Activated CD4-positive, alpha-beta T cell treated with anti-CD3 and anti-CD28 coated beads, Interleukin-2, amount 50 U/mL, for 48 hours (primary cell): ENCODE data around the gene PACSIN1.

Experiments
- DNase-seq, 2 experiments: peaks; one replicate each; pipeline ENCODE4 v3.0.0-alpha.2; 2020

Gene PACSIN1

GRCh38 chr6:34565722-34566137 lies 99.9 kb downstream of the PACSIN1 start:
- DNase-seq, result no peak

GRCh38 chr6:34566830-34567546 lies 101.1 kb downstream of the PACSIN1 start:
- DNase-seq, result no peak

GRCh38 chr6:34568341-34569201 lies 102.7 kb downstream of the PACSIN1 start:
- DNase-seq, result no peak

DNA sequence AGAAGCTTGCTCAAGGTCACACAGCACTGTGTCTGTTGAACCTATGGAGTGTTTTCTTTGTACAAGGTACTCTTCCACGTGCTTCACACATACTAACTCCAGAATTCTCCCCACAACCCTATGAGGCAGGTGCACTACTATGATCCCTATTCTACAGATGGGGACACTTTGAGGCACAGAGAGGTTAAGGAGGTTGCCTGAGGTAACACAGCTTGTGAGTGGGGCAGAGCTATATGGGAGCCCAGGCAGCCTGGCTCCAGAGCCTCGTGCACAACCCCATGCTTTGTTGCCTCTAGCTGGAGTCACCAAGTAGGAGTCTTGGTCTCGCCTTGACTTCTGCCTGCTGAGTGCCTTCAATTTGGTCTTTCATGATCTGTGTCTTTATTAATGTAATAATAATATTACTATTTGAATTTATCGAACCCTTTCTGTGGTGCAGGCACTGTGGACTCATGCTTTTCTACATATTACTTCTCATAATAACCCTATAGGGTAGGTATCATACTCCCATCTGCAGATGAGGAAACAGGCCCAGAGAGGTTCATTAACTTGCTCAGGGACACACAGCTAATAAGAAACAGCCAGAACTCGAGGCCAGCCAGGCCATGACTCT lies 103.6 kb downstream of the PACSIN1 start:
- DNase-seq, result no peak

DNA sequence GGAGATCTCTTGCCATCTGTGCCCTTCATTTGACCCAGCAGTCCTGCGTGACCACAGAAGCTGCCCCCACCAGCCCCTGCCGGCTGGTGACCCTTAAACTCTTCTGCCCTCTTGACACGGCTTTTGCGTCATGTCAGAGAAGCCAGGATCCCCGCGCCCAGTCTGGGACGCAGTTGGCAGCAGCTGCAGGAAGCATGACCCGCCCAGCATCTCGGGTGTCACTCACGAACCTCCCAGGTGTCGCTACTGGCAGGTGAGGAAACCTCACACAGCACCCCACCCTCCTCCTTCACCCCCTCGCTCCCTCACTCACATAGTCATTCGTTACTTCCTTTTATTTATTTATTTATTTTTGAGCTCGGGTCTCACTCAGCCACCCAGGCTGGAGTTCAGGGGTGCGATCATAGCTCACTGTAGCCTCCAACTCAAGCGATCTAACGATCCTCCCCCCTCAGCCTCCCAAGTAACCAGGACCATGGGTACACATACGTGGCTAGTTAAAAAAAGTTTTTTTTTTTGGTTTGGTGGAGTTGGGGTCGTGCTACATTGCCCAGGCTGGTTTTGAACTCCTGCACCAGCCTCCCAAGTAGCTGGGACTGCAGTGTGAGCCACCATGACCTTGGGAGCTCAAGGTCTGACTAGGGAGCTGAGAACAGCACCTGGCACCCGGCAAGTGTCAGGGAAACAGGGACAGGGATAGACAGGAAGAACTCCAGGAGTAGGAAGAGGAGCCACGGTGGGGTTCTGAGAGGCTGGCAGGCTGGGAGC lies 104.4 kb downstream of the PACSIN1 start:
- DNase-seq, result no peak

DNA sequence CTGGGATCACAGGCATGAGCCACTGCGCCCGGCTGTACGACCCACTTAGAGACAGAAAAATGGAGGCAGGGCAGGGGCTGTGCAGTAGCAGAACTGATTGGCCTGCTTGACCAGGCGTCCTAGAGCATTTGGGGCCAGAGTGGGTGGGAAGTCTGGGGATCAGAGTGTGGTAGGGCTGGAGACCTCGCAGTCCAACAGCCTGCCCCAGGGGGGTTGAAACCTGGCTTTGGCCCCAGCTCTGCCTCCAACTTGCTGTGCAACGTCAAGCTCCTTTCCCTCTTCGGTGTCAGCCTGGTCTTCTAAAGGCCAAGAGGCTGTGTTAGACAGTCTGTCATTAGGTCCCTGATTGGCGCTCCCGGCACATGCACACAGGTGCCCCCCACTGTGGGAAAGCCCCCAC lies 105.5 kb downstream of the PACSIN1 start:
- DNase-seq, result no peak

DNA sequence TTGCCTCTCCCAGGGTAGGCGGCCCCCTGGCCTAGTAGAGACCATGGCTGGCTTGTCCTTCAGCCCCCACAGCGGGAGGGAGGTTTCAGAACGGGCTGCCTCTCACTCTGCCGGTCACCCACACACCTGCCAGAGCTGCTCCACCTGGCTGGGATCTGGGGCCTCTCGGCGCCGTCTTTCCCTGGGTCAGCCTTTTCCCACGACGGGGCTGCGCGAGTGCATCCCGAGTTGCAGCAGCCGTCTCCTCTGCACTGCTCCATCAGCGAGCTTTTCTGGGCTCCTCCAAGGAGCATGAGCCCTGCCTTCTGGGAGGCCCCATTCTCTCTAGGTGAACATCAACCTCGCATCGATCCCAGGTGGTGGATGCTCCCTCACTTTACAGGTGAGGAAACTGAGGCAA lies 106.1 kb downstream of the PACSIN1 start:
- no peak for DNase-seq

- DNase-seq, result no peak
Measured at GRCh38 chr6:34572585-34572984, 106.7 kb downstream of the PACSIN1 start.

DNA sequence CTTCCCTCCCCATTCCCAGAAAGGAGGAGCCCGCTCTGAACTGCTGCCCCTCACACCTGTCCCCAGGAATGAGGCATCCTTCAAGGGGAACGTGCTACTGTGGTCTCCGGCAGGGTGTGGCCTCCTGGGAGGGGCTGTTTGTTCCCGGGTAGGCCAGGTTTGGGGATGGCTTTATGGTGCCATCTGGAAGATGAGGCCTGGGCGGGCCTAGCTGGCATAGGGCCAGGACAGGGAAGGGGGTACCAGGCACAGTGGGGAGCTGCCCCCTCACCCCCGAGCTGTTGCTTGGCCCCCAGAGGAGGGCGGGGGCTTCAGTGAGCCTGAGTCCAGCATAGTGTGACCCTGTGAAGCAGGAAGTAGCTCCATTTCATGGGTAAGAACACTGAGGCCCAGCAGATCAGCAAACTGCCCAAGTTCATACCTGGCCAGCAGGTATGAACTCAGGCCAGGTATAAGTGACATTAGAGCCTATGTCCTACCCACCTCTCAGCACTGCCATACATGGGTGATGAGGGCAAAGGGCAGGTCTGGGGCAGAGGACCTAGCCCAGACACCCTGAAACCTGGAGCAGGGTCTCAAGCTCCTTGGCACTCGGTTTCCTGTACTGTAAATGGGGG lies 107.8 kb downstream of the PACSIN1 start:
- no peak for DNase-seq

GRCh38 chr6:34574647-34575293 lies 108.9 kb downstream of the PACSIN1 start:
- DNase-seq, result no peak

GRCh38 chr6:34575326-34575725 lies 109.5 kb downstream of the PACSIN1 start:
- no peak for DNase-seq

- no peak for DNase-seq
Measured at GRCh38 chr6:34576286-34576955, 110.5 kb downstream of the PACSIN1 start.

DNA sequence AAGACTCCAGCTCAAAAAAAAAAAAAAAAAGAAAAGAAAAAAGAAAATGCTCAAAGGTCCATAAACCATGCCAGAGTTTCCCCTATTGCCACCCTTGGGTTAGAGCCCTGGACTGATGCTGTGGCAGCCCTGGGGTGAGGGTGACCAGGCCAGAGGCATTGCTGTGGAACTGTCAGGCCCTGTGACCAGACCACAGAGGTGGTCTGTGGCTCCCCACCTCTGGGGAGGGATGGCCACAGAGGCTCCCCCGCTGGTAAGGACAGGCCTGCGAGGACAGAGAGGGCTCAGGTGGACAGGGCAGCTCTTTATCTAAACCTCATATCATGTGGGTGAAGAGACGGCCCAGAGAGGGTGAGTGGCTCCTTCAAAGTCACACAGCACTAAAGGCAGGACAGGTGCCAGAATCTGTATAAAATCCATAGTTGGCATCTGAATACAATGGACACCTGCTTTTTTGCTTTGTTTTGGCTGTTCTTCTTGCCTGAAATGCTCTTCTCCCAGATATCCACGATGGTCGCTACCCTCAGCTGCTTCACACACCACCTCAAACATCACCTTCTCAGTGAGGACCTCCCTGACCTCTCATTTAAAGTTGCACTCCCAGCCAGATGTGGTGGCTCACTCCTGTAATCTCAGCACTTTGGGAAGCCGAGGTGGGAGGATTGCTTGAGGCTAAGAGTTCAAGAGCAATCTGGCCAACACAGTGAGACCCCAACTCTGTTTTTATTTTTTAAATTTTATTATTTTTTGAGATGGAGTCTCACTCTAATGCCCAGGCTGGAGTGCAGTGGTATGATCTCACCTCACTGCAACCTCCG lies 112.8 kb downstream of the PACSIN1 start:
- DNase-seq, result no peak

DNA sequence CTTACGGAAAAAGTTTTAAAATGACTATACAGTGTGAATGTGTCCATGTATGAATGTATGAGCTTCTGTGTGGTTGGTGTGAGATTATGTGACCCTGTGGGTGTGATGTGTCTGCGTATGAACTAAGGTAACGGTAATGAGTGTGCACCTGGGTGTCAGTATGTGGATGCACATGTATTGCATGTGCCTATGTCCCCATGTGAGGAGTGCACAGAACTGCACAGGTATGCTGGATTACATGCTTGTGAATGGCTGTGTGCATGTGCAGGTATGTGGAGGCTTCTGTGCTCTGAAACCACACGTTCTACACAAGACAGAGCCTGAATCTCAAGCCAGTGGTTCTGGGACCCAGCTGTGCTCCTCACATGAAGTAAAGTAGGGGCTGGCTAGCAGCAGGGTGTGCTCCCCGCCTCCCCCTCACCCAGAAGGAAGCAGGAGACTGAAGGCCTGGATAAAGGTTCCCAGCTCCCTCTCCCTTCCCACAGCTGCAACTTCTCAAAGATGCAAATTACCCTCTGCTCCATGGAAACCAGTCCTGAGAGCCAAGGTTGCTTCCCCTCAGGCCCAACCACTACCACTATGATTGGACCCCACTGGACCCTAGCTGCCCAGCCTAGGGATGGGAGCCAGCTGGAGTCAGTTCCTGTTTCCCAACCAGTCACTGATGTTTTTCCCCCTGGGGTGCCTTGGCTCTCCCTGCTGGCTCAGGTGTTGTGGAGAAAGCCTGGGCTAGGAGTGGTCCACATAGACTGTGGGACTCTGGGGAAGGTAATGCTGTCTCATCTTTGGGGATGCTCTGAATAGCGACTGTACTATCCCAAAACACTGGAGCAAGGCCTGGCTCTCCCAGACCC lies 115.1 kb downstream of the PACSIN1 start:
- no peak for DNase-seq

GRCh38 chr6:34581561-34581920 lies 115.7 kb downstream of the PACSIN1 start:
- no peak for DNase-seq

DNA sequence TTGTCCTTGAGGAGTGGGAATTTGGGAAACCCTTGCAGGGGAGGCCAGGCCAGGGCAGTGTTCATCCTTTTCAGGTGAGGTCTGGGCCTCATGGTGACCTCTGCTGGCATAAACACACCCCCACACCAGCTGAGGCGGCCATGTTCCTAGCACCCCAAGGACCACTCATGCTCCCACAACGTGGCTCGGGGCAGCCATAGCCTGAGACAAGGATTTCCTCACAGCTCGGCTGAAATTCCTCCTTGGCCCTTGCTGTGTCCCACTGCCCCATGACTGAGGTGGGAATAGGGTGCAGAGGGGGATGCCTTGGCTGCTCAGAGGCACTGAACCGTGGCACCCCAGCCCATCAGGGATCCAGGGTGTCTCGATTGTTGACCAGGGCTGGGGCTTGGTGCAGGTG lies 117.6 kb downstream of the PACSIN1 start:
- DNase-seq, result peak; percentile 12 to 21

- DNase-seq, result no peak
Measured at GRCh38 chr6:34583861-34584604, 118.2 kb downstream of the PACSIN1 start.

- no peak for DNase-seq
Measured at GRCh38 chr6:34584694-34585093, 118.8 kb downstream of the PACSIN1 start.
